Epithelial cell of proximal tubule (primary cell): Measurements from ENCODE around the gene NEK1. TPM values are rescaled to one million over a fixed set of nuclear protein-coding genes. Genes with fewer than 3 reads are reported as not detected.
"Not testable (repeated sequence)": the region's sequence is repeated elsewhere in the genome, so short reads cannot be mapped to it uniquely, and the experiment has no call there.

ENCODE experiments used
- DNase-seq: peaks from one replicate; pipeline ENCODE4 v3.0.0-alpha.2; 2011; ENCODE audit warnings: low read depth
- H3K4me3 ChIP-seq: 2 replicates; pipeline ENCODE4 v1.5.1; 2011; ENCODE audit warnings: low read depth, mild to moderate bottlenecking, low read length
- CTCF ChIP-seq: conservative IDR thresholded peaks from 2 replicates; pipeline ENCODE4 v1.5.1; 2012; ENCODE audit warnings: low read depth, mild to moderate bottlenecking, low read length
- total RNA-seq: library from RNA; depleted of rRNA; stranded (reverse); fragments of >200 nt; gene quantifications from 2 replicates; pipeline ENCODE4 v1.2.3, GENCODE V29; 2015

Gene NEK1
- total RNA-seq, 1 donor from 2014 or later, result 8.0 TPM

DNA sequence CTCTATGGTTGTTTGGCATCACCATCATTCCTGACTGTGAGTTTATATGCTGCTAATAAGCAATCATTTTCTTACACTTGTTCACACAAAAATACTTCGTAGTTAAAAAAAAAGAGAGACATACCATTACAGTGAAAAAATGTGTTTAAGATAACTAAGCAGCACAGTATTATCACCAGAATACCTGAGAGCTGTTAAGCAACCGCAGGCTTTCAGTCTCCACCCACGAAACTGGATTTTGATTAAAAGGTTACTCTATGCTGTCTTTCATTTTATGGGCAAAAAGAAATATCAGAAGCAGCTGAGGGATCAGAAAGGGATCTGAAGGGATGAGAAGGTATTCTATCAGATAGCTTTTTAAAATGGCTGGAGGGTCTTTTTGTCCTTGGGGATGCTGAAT lies 148.3 kb downstream of the NEK1 start:
- no peak for TF ChIP-seq CTCF
- DNase-seq, result no peak
- no peak overlapping the region for H3K4me3 ChIP-seq

DNA sequence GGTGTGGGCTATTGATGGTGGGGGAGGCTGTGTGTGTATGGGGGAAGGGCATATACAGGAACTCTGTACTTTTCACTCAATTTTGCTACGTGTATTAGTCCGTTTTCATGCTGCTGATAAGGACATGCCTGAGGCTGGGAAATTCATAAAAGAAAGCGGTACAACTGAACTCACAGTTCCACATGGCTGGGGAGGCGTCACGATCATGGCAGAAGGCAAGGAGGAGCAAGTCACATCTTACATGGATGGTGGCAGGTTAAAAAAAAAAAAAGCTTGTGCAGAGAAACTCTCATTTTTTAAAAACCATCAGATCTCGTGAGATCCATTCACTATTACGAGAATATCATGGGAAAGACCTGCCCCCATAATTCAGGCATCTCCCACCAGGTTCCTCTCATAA lies 152.3 kb downstream of the NEK1 start:
- TF ChIP-seq CTCF, result no peak
- H3K4me3 ChIP-seq, result no peak overlapping the region
- DNase-seq, result no peak

DNA sequence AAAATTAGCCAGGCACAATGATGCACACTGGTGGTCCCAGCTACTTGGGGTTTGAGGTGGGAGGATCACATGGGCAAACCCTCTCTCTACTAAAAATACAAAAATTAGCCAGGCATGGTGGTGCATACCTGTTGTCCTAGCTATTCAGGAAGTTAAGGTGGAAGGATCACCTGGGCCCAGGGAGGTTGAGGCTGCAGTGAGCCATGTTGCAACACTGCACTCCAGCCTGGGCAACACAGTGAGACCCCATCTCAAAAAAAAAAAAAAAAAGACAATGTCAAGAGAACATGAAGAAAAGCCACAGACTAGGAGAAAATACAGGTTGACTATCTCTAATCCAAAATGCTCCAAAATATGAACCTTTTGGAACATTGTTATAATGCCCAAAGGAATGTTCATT lies 153.8 kb downstream of the NEK1 start:
- no peak for TF ChIP-seq CTCF
- DNase-seq, result no peak
- no peak overlapping the region for H3K4me3 ChIP-seq

DNA sequence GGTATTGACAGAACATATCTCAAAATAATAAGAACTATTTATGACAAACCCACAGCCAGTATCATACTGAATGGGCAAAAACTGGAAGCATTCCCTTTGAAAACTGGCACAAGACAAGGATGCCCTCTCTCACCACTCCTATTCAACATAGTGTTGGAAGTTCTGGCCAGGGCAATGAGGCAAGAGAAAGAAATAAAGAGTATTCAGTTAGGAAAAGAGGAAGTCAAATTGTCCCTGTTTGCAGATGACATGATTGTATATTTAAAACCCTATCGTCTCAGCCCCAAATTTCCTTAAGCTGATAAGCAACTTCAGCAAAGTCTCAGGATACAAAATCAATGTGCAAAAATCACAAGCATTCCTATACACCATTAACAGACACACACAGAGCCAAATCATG lies 159.7 kb downstream of the NEK1 start:
- DNase-seq, H3K4me3 ChIP-seq: not testable (repeated sequence)

DNA sequence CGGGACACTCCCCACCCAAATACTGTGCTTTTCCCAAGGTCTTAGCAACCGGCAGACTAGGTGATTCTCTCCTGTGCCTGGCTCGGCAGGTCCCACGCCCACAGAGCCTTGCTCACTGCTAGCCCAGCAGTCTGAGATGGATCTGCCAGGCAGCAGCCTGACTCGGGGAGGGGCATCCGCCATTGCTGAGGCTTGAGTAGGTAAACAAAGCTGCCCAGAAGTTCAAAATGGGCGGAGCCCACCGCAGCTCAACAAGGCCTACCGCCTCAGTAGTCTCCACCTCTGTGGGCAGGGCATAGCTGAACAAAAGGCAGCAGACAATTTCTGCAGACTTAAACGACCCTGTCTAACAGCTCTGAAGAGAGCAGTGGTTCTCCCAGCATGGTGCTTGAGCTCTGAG lies 163.4 kb downstream of the NEK1 start:
- DNase-seq, result not testable (repeated sequence)

DNA sequence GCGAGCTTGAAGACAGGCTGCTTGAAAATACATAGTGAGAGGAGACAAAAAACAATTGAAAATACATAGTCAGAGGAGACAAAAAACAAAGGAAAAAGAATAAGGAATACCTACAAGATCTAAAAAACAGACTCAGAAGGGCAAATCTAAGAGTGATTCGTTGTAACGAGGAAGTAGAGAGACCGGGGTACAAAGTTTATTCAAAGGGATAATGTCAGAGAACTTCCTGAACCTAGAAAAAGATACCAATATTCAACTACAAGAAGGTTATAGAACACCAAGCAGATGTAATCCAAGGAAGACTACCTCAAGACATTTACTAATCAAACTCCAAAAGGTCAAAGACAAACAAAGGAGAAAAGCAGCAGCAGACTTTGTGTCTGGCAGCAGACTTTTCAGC lies 165.6 kb downstream of the NEK1 start:
- H3K4me3 ChIP-seq, result no peak overlapping the region
- no peak for TF ChIP-seq CTCF
- DNase-seq, result no peak

More for the DNA sequence above, 163.4 kb downstream of the NEK1 start:
- not testable (repeated sequence) for H3K4me3 ChIP-seq

DNA sequence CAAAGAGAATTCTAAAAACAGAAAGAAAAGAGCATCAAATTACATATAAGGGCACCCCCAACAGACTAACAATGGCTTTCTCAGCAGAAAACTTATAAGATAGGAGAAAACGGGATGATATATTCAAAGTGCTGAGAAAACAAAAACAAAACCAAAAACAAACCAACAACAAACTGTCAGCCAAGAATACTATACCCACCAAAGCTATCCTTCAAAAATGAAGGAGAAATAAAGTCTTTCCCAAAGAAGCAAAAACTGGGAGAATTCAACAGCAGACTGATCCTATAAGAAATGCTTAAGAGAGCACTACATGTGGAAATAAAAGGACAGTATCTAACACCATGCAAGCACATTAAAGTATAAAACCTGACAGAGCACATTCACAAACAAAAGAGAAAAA lies 168.6 kb downstream of the NEK1 start:
- TF ChIP-seq CTCF, result no peak
- DNase-seq, result no peak
- H3K4me3 ChIP-seq, result no peak overlapping the region

GRCh38 chr4:169440446-169440845 lies 171.9 kb downstream of the NEK1 start:
- no peak for TF ChIP-seq CTCF
- H3K4me3 ChIP-seq, result no peak overlapping the region
- DNase-seq, result peak; percentile 43
